ENCODE results near the gene BANF1. TPM values are rescaled to one million over a fixed set of nuclear protein-coding genes. Genes with fewer than 3 reads are reported as not detected.

Gene BANF1
- total RNA-seq, 2 donors from 2014 or later: 44.4 to 62.3 TPM

GRCh38 chr11:66012946-66013761 lies 10.9 kb downstream of the BANF1 start:
- no peaks in the 10 kb centered on the region for H3K9me3 ChIP-seq
- intact Hi-C loops (cut with DNase I): no loop called here
- H3K4me1 ChIP-seq: no peaks in the 10 kb centered on the region
- H3K27me3 ChIP-seq: no peaks in the 10 kb centered on the region
- 45 to 65% methylated on average over 7 to 12 of the region's 12 CpGs for WGBS, 2 donors
- DNase-seq: peak in 1 of 4 donors; percentile 42
- TF ChIP-seq POLR2A (IDR thresholded peaks at IDR 0.05): no peak
- ATAC-seq: no peak
- H3K27ac ChIP-seq: no peak overlapping the region
- H3K4me3 ChIP-seq: no peak overlapping the region
- no peaks in the 10 kb centered on the region for H3K36me3 ChIP-seq (replicated peaks in 1 of 2; ENCODE audit: insufficient read depth in 1 of 2, low read depth in 2 of 2)

- ATAC-seq: no peak
- H3K4me1 ChIP-seq: no peaks in the 10 kb centered on the region
- no peaks in the 10 kb centered on the region for H3K27me3 ChIP-seq
- TF ChIP-seq POLR2A (IDR thresholded peaks at IDR 0.05) (no peak), CTCF (IDR thresholded peaks at IDR 0.05) (no peak)
- 58 to 62% methylated on average over 4 to 7 of the region's 7 CpGs for WGBS, 2 donors
- H3K36me3 ChIP-seq (replicated peaks in 1 of 2; ENCODE audit: insufficient read depth in 1 of 2, low read depth in 2 of 2): no peaks in the 10 kb centered on the region
- intact Hi-C loops (cut with DNase I): no loop called here
- no peaks in the 10 kb centered on the region for H3K9me3 ChIP-seq
- DNase-seq: no peak
- no peak overlapping the region for H3K27ac ChIP-seq
- H3K4me3 ChIP-seq: no peak overlapping the region
Measured at GRCh38 chr11:66013762-66014100, 11.4 kb downstream of the BANF1 start.

GRCh38 chr11:66014804-66015453 lies 12.6 kb downstream of the BANF1 start:
- Histone ChIP-seq H3K27me3 (no peaks in the 10 kb centered on the region), H3K9me3 (no peaks in the 10 kb centered on the region), H3K4me1 (no peaks in the 10 kb centered on the region), H3K27ac (no peak overlapping the region), H3K36me3 (replicated peaks in 1 of 2; ENCODE audit: insufficient read depth in 1 of 2, low read depth in 2 of 2) (no peaks in the 10 kb centered on the region), H3K4me3 (no peak overlapping the region)
- 81 to 94% methylated on average over 4 to 6 of the region's 6 CpGs for WGBS, 2 donors
- intact Hi-C loops (cut with DNase I): no loop called here
- no peak for DNase-seq
- no peak for ATAC-seq
- TF ChIP-seq CTCF (IDR thresholded peaks at IDR 0.05): no peak
- no peak for TF ChIP-seq POLR2A (IDR thresholded peaks at IDR 0.05)

GRCh38 chr11:66015454-66015881 lies 13.2 kb downstream of the BANF1 start:
- H3K4me1 ChIP-seq: no peaks in the 10 kb centered on the region
- H3K36me3 ChIP-seq (replicated peaks in 1 of 2; ENCODE audit: insufficient read depth in 1 of 2, low read depth in 2 of 2): no peaks in the 10 kb centered on the region
- H3K4me3 ChIP-seq: no peak overlapping the region
- WGBS, 2 donors: 40 to 48% methylated on average over 5 to 7 of the region's 7 CpGs
- ATAC-seq: no peak
- H3K9me3 ChIP-seq: no peaks in the 10 kb centered on the region
- DNase-seq: no peak
- H3K27me3 ChIP-seq: no peaks in the 10 kb centered on the region
- TF ChIP-seq CTCF (IDR thresholded peaks at IDR 0.05) (no peak), POLR2A (IDR thresholded peaks at IDR 0.05) (no peak)
- intact Hi-C loops (cut with DNase I): no loop called here
- no peak overlapping the region for H3K27ac ChIP-seq

GRCh38 chr11:66015936-66016792 lies 13.9 kb downstream of the BANF1 start:
- Histone ChIP-seq H3K4me1 (no peaks in the 10 kb centered on the region), H3K4me3 (no peak overlapping the region), H3K36me3 (replicated peaks in 1 of 2; ENCODE audit: insufficient read depth in 1 of 2, low read depth in 2 of 2) (no peaks in the 10 kb centered on the region), H3K27me3 (no peaks in the 10 kb centered on the region), H3K27ac (no peak overlapping the region), H3K9me3 (no peaks in the 10 kb centered on the region)
- ATAC-seq (no peak), DNase-seq (no peak)
- intact Hi-C loops (cut with DNase I): no loop called here
- 82 to 87% methylated on average over 10 to 18 of the region's 18 CpGs for WGBS, 2 donors
- no peak for TF ChIP-seq POLR2A (IDR thresholded peaks at IDR 0.05)
- TF ChIP-seq CTCF (IDR thresholded peaks at IDR 0.05): no peak

Measured in body of pancreas (tissue), 4 donors.